RPMI7951 (cell line): Measurements from ENCODE around the gene FLII. TPM values are rescaled to one million over a fixed set of nuclear protein-coding genes. Genes with fewer than 3 reads are reported as not detected.
"Not testable (repeated sequence)": the region's sequence is repeated elsewhere in the genome, so short reads cannot be mapped to it uniquely, and the experiment has no call there.

Experiments used
- DNase-seq: peaks from one replicate; pipeline ENCODE4 v3.0.0-alpha.2; 2012; ENCODE audit warnings: low read depth
- total RNA-seq: library from RNA; depleted of rRNA; stranded (reverse); fragments of >200 nt; shearing (Covaris generic); gene quantifications from 2 replicates; pipeline ENCODE4 v1.2.3, GENCODE V29; 2014; rRNA removed

FLII gene
- total RNA-seq, 1 experiment from 2014 or later, result 143 TPM

- no peak for DNase-seq
Observed at GRCh38 chr17:18224053-18224386, 34.5 kb downstream of the FLII start.

DNA sequence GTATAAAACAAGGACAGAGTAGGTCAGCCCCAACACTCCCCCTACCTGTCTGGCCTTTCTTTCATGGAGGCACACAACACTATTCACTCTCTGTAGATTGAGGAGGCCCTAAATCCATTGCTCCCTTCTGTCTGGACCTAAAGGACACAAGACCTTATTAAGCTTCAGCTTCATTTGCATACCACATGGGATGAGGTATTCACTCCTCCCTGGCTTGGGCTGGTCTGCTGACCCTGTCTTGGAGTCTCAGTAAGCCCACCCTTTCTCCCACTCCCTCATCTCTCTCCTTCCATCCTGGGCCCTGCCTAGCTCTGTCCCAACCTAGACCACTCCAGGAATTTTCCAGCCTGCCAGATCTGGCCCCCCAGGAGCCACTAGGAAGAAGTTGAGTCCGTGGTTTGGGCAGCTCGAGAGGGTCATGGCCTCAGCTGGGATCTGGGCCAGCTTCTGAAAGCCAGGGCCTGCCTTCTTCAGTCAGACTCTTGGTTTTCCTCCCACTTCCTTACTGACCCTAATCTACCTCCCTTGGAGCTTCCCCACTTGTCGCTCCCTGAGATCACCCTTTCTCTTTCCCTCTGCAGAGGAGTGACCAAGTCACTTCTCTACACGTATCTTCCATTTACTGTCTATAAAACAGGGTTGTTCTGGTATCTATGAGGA is 39.7 kb downstream of the FLII start:
- DNase-seq, result peak; percentile 31

DNA sequence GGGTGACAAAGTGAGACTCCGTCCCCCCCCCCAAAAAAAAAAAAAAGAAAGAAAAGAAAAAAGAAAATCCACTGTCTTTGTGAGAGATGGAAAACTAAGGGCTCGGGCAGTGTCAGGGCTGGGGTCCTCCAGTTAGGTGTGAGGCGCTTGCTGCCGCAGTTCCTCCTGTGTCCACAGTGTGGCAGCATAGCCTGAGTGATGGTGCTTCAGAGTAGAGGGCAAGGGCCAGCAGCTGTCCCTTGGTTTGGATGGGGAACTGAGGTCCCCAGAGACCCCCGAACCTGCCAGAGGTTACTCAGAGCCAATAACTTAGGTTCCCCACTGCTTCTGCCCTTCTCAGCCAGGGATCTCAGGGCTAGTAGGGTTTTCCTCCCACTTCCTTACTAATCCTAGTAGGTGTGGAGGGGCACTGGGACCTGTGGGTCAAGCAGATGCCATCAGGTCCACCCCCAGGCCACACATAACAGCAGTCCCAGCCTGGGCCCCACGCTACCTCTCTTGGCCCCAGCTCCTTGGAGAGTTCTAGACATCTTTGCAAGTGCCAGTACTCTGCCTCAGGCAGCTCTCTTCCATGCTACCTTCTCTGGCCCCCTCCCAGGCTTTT is 41.0 kb downstream of the FLII start:
- DNase-seq, result peak; percentile 47

- not testable (repeated sequence) for DNase-seq
Observed at GRCh38 chr17:18216906-18217305, 41.6 kb downstream of the FLII start.

- no peak for DNase-seq
Observed at GRCh38 chr17:18213666-18214270, 44.8 kb downstream of the FLII start.

- no peak for DNase-seq
Observed at GRCh38 chr17:18208092-18208491, 50.4 kb downstream of the FLII start.

DNA sequence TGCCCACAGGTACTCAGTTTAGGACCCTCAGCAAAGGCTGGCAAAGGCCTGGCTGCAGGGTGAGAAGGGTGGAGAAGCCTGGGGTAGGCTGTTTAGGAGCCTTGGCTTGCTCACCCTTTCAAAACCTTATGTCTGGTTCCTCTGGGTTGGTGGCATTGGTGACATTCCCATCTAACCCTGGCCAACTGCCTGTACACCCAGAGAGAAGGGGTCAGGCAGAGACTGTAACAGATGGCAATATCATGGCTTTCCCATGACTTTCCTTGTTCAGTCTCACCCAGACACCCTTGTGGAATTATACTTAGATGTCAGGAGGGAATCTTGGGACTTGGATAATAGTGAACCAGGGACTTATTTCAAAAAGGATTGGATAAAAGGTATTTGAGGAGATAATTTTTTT is 51.6 kb downstream of the FLII start:
- DNase-seq, result no peak

DNA sequence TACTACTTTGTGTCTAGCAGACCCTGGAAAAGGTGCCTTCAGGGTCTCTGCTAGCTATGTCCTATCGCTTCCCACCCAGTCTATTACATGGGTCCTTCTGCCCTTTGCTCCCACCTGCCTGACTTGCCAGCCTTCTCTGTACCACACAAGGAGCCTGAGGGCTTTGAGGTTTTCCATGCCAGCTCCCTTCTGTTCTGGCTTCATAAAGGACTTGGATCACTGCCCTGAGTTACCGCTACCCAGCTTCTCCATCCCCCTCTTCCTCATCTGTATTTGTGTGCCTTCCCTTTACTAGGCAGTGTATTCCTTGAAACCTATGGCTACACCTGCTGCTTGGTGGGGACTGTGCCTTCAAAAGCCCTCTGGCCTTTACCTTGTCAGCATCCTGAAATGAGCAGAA is 52.7 kb downstream of the FLII start:
- DNase-seq, result no peak

DNA sequence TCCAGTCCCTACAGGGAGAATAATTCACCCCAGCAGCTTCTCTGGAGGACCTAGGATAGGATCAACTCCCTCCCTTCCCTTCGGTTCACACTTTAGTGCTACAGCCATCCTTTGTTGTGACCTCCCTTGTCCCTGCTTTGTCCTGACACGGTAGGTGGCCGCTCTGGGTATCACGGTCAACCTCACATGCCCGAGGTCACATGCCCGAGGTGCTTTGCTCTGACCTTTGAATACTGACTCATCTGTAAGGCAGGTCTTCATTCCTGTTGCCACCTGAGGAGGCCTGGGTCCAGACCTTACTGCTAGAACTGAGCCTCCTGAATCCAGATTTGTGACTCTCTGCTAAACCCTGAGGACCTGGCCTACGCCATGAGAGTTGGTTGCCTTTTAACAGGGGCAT is 55.2 kb downstream of the FLII start:
- DNase-seq, result no peak

DNA sequence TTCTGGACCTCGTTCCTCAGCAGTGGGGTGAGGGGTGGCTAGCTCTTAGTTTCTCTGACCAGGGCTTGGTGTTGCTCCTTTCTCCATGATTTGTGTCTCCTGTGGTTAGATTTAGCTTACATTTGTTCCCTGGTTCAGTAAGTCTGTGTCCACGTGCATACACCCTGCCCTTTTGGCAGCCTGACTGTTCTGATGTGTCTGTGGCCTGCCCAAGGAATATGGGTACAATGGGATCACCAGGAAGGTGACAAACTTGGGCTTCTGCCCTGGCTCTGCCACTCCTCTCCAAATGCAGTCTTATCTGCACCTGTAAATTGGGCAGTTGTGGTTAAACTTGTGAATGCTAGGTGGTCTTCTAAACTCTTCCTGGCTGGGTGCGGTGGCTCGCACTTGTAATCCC is 57.4 kb downstream of the FLII start:
- no peak for DNase-seq

DNA sequence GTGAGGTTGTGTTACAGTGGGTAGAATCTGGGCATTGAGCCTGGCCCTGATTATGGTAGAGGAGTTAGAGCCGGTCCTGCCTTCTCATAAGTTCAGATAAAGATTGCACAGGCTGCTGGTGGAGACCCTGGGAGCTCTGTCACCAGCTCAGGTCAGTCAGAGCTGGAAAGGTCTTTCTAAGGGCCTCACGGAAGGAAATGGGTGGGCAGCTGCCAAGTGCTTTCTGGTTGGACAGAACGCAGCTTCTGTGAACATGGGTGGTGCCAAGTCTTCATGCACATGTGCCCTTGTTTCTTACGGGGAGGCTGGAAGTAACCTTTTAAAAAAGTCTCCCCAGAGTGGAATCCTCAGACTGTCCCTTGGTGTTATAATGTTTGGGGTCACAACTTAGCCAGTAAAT is 60.0 kb downstream of the FLII start:
- no peak for DNase-seq

DNA sequence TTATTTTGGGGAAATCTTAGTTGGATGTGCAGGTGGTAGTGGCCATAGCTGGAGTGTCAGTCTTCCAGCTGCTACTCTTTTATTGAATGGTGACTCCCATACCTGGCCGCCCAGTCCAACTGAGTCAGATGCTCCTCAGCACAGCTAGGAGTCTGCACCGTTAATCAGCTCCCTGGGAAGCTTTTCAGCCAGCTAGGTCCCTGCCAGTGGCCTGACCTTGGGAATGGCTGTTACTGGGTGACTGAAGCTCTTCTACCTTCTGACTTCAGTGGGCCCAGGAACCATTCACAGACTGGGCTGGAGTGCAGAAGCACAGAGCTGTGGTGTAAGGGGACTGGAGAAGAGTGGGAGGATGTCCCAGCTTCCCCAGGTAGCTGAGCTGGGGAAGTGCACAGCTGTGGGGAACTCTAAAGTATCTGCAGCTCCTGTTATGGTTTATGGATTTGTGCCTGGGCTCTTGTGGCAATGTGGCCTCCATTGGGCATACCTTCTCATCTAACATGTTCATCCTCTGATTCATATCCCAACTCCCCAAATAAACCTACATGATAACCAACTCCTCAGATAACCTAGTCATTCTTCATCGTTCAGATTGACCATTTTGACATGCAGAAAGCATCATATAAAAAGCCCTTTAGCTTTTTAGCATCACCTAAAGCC is 60.9 kb downstream of the FLII start:
- no peak for DNase-seq

DNA sequence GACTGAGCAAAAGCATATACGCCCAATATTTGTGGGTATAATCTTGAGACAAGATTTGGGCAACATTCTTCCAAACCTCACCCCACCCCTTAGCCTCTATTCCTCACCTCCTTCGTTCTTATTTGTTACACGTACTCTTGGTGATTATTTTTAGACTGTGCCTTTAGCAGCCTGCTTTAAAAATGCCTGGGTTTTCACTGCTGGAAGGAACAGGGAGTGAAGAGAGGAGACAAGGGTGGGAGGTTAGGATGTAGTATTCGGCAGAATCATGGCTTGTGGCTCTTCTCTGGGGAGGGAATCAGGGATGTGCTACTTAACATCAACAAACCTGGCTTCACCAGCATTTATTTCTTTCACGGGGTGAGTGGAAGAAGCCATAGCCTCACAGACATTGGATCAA is 63.3 kb downstream of the FLII start:
- DNase-seq, result no peak

Other genes starting within 250 kb of the FLII start
- 13.3 and 14.0 TPM in 2 replicates for gene ATPAF2, start 219.6 kb downstream of the FLII start, total RNA-seq
- 4.9 and 6.0 TPM in 2 replicates for gene GID4, start 219.3 kb downstream of the FLII start, total RNA-seq
- gene DRG2, start 170.8 kb downstream of the FLII start, total RNA-seq, result 25.7 and 45.5 TPM in 2 replicates
- gene MYO15A, start 150.0 kb downstream of the FLII start, total RNA-seq, result 0.24 TPM in 1 of 2 replicates, not detected in the other
- 62.8 and 65.1 TPM in 2 replicates for gene ALKBH5, start 74.9 kb downstream of the FLII start, total RNA-seq
- gene LLGL1, start 33.1 kb downstream of the FLII start, total RNA-seq, result 12.1 and 20.0 TPM in 2 replicates
- 4.6 and 4.8 TPM in 2 replicates for gene MIEF2, start 1.9 kb upstream of the FLII start, total RNA-seq
- 22.7 and 27.7 TPM in 2 replicates for gene TOP3A, start 56.3 kb upstream of the FLII start, total RNA-seq
- gene SMCR8, start 56.6 kb upstream of the FLII start, total RNA-seq, result 5.6 and 5.9 TPM in 2 replicates
- gene SHMT1, start 104.8 kb upstream of the FLII start, total RNA-seq, result 19.0 and 19.3 TPM in 2 replicates
- not detected in 2 replicates for gene EVPLL, start 119.0 kb upstream of the FLII start, total RNA-seq
- gene LGALS9C, start 218.1 kb upstream of the FLII start, total RNA-seq, result not detected in 2 replicates